Activated naive CD4-positive, alpha-beta T cell treated with Interleukin-2 at 50 U/mL for 16 hours (primary cell): ENCODE measurements around the gene PKP1.

Experiments
- DNase-seq: peaks from one replicate; pipeline ENCODE4 v3.0.0-alpha.2; 2020

Gene PKP1

GRCh38 chr1:201261771-201262547 is 21.3 kb upstream of the PKP1 start:
- no peak for DNase-seq

- no peak for DNase-seq
Observed at GRCh38 chr1:201262963-201263608, 20.2 kb upstream of the PKP1 start.

DNA sequence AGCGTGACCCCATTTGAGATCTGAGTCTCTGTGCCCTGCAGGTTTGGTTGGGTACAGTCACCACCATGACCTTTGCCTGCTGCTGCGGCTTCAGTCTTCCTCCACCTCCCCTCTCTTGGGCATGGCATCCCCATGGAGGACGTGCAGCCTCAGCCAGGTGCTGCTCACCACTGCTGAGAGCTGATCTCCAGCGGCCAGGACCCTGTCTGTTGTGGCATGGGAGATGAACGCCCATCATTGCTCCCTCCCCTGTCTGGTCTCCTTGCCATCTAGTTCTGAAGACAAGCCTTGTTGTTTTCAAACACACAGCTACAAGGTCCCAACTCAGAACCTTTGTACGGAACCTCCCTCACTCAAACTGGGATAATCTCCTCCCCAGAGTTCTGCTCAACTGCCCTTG is 19.2 kb upstream of the PKP1 start:
- DNase-seq, result no peak

DNA sequence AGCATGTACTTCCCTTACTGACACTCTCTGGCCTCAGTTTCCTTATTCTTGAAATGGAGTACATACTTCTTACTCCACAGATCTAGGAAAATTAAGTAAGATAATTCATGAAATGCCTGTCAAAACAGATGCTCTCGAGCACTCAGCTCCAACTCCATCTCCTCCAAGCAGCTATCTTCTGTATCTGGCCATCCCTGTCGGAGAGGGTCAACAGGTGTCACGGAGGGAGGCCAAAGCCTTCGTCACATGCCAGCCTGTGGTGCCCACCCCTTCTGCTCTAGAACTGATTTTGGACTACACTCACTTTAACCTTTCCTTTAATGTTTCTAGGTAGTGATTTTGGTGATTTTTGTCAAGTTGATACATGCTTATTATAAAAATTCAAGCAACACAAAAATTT is 18.8 kb upstream of the PKP1 start:
- DNase-seq, result no peak

GRCh38 chr1:201265756-201266155 is 17.6 kb upstream of the PKP1 start:
- DNase-seq, result no peak

GRCh38 chr1:201266276-201266675 is 17.0 kb upstream of the PKP1 start:
- DNase-seq, result no peak

DNA sequence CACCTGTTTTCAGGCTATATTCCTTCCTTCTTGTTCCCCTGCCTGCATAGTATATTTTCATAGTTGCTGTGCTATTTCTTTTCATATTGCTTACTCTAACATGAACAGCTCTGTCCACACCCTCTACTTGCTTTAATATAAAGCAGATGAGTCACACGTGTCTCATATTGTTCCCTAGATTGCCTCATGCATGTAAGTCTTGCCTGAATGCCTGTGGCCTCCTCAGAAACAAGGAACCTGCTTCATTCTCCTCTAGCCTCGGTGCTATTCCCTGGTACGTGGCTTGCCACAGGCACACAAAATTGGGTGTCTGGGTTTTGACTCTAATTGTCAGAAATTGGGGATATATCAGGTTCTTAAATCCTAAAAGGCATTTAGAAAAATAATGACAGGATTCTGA is 16.5 kb upstream of the PKP1 start:
- DNase-seq, result no peak

GRCh38 chr1:201267481-201268229 is 15.7 kb upstream of the PKP1 start:
- no peak for DNase-seq

- no peak for DNase-seq
Observed at GRCh38 chr1:201268604-201269151, 14.6 kb upstream of the PKP1 start.

- no peak for DNase-seq
Observed at GRCh38 chr1:201269281-201269680, 14.0 kb upstream of the PKP1 start.

DNA sequence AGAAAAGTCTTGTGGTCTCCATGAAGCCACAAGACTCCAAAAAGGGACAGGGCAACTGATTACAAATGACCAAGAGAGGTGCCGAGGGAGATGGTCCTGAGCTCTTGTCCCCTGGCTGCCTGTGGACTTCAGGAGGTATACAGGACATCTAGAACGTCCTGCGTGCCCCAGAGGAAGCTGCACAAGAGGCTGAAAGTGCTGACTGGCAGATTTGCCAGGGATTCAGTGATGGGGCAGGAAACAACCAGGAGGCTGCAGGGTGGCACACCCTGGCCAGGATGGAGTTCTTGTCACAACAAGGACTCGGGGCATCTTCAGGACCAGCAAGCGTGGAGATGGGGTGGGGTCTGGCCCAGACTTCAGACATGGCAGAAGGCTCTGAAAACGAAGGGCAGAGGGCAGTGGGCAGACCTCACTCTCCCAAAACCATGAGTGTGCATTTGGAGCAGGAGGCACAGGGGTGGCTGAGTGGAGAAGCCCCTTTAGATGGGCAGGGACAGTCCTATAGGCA is 13.4 kb upstream of the PKP1 start:
- DNase-seq, result no peak

DNA sequence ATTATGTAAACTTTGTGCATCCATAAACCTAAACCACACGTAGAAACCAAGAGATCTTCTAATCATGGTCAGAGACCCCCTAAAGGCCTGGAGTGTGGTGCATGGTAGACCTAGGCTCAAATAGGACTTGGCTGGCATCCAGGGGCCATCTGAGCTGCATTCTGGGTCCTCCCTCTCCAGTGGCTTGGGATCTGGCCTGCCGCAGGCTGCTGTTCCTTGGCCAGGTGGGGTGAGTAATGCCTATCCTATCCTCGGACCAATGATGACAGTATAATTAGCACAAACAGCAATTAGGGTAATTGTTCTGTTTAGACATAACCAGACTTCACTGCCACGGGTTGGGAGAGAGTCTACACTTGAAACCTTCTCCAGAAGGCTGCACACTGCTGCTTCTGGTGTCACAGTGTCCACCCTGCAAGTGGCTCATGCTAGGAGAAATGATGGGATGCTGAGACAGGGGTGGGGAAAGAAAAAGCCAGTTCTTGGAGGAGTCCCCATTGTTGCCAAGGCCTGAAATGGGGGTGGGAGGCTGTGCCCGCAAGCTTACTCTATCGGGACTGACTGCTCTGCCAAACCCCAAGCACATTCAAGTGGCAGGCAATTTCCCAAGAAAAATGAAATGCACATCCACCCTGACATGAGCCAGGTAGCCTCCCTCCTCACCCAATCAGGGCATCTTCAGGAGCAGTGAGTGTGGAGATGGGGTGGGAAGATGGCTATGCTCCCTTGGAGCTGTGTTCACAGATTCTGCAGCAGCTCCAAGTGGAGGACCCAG is 12.5 kb upstream of the PKP1 start:
- DNase-seq, result no peak

DNA sequence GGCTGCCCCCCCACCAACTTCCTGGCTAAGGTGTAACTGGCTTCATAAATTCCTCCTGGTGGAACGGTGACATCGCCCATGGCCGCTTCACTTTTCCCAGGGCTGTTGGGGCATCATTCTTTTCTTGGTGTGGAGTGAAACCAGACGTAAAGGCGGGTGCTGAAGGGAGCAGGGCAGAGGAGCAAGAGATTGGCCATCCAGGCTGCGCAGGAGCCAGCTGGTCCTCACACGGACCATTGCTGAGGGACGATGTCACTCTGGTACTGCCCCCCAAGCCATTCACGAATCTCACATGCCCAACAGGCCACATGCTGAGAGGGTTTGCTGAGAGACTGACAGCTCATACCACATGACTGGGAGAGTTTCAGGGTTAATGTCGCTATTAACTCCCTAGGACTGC is 10.5 kb upstream of the PKP1 start:
- DNase-seq, result no peak

- no peak for DNase-seq
Observed at GRCh38 chr1:201274616-201275252, 8.6 kb upstream of the PKP1 start.

DNA sequence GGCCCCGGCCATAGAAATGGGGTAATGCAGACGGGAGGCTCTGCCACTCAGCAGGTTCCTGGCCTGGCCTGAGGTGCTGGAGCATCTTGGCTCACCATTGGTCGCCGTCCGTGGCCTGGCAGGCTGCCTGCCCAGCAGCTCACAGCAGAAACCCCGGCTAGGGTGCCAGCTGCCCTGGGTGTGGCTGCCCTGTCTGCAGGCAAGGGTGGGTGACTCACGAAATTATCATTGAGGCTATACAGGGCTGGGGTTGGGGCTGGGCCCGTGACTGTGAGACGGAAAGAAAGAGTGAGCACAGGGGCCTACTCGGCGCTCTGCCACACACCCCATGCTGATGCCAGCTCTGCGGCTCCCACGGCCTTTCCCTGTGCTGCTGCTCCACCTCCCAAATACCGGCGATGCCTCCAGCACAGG is 8.0 kb upstream of the PKP1 start:
- DNase-seq, result no peak

GRCh38 chr1:201276891-201277290 is 6.4 kb upstream of the PKP1 start:
- DNase-seq, result no peak

DNA sequence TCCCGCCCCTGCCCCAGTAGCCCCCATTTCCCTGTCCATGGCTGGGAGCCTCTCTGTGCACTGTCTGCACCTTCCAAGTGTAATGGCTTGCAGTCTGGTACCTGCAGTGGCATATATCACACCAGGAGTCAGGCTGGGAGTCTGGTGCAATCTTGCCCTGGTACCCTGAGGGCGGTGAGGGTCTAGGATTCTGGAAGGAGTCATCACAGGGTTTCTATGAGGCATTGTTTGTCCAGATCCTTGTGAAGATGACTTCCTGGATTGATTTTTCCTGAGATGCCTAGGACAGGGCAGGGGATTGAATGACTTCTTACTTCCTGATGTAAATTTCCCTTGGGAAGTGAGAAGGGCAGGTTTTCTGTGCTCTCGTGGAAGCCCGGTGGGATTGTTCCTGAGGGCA is 5.9 kb upstream of the PKP1 start:
- no peak for DNase-seq

DNA sequence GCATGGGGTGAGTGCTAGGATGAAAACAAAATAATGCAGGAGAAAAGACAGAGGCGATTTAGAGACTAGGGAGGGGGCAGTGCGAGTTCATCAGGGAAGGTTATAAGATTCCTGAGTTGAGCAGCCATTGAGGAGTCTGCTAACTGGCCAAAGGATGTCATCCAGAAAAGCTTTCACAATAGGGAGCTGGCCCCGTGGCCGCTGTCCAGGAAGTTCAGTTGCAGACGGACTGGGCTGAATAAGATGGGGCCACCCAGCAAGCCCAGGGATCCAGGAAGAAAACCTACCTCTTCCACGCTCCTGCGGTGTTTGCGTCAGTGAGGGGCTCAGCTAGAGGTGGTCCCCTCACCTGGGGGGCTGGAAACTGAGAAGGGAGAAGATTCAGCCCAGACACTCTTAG is 4.0 kb upstream of the PKP1 start:
- DNase-seq, result no peak

- DNase-seq, result no peak
Observed at GRCh38 chr1:201280884-201281283, 2.4 kb upstream of the PKP1 start.

- no peak for DNase-seq
Observed at GRCh38 chr1:201281573-201281972, 1.7 kb upstream of the PKP1 start.

GRCh38 chr1:201282216-201282615 is 1.1 kb upstream of the PKP1 start:
- no peak for DNase-seq
